Measurements from ENCODE around the gene COPS3.

DNA sequence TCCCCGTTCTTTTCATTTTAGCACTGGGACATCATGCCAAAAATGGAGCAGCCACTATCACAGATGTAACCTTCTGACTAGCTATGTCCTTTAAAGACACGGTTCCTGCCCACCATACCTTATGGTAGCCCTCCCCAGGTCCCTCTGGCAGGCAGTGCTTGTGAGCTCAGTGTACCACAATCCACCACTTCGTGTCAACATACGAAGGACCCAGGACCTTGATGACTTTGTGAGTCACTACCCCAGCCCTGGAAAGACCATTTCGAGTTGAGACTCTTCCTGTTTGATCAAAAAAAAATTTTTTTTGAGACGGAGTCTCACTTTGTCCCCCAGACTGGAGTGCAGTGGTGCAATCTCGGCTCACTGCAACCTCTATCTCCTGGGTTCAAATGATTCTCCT is 23.0 kb downstream of the COPS3 start:
- TF ChIP-seq GABPA (IDR thresholded peaks at IDR 0.05; ENCODE audit: borderline replicate concordance, insufficient read depth, low read length) (no peak), EP300 (IDR thresholded peaks at IDR 0.05; ENCODE audit: borderline replicate concordance in 1 of 2, low read depth in 2 of 2, low read length in 2 of 2) (no peak), POLR2A (IDR thresholded peaks at IDR 0.05; ENCODE audit: control extremely low read depth in 1 of 2, low read depth in 2 of 2, low read length in 2 of 2) (no peak), HDAC6 (IDR thresholded peaks at IDR 0.05; ENCODE audit: low read depth, low read length) (no peak)
- TF ChIP-seq, protein P1, sequence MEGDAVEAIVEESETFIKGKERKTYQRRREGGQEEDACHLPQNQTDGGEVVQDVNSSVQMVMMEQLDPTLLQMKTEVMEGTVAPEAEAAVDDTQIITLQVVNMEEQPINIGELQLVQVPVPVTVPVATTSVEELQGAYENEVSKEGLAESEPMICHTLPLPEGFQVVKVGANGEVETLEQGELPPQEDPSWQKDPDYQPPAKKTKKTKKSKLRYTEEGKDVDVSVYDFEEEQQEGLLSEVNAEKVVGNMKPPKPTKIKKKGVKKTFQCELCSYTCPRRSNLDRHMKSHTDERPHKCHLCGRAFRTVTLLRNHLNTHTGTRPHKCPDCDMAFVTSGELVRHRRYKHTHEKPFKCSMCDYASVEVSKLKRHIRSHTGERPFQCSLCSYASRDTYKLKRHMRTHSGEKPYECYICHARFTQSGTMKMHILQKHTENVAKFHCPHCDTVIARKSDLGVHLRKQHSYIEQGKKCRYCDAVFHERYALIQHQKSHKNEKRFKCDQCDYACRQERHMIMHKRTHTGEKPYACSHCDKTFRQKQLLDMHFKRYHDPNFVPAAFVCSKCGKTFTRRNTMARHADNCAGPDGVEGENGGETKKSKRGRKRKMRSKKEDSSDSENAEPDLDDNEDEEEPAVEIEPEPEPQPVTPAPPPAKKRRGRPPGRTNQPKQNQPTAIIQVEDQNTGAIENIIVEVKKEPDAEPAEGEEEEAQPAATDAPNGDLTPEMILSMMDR (IDR thresholded peaks at IDR 0.05; ENCODE audit: control extremely low read depth in 1 of 3, insufficient read depth in 1 of 3, low read depth in 1 of 3, low read length in 3 of 3) = no peak
